HCT116 (cell line): ENCODE data around the gene ZNF431. TPM values are rescaled to one million over a fixed set of nuclear protein-coding genes. Genes with fewer than 3 reads are reported as not detected.

Source experiments
- ATAC-seq: fragments of 200-7000 bp; cut with Tn5 transposase; 2 replicates; pipeline ENCODE4 v1.9.1; 2020; ENCODE audit warnings: mild to moderate bottlenecking, moderate library complexity
- BruUV-seq: library from RNA; stranded (reverse); fragments of 400-500 nt; replicated peaks from 2 replicates; lab custom pipeline; 2021; lab: Mats Ljungman, UMichigan
- CTCF ChIA-PET: fragments of 300-600 bp; sonication (Branson Sonifier 250); formaldehyde crosslinking; loops from one replicate; lab custom pipeline; 2021; ENCODE audit warnings: antibody characterized with exemption; lab: Charles Lee
- POLR2A ChIA-PET: fragments of 300-600, 350-600 bp; sonication (Branson Sonifier 250); formaldehyde crosslinking; loops from one replicate; lab custom pipeline; 2021; ENCODE audit warnings: antibody characterized with exemption; lab: Charles Lee
- RAD21 ChIA-PET, 2 experiments: fragments of 300-600 bp; sonication (Branson Sonifier 250); formaldehyde crosslinking; loops; one replicate each; lab custom pipeline; 2023; ENCODE audit warnings: low total read pairs in 2 of 2; ENCODE audit not compliant: uncharacterized antibody in 2 of 2, unreplicated experiment in 2 of 2, low non-redundant PET in 1 of 2; lab: Charles Lee
- DNase-seq: peaks from one replicate; pipeline ENCODE4 v3.0.0-alpha.2; 2010; ENCODE audit warnings: low read depth, low spot score
- H2AFZ ChIP-seq: fragments of 200-600 bp; shearing (Covaris generic), sonication (generic); 2 replicates; pipeline ENCODE4 v1.6.1; 2017; ENCODE audit warnings: low read depth, mixed run types, mixed read lengths, antibody characterized with exemption, low read length; ENCODE audit not compliant: poor library complexity, severe bottlenecking
- H3K27ac ChIP-seq: 2 replicates; pipeline ENCODE4 v1.5.1; 2012; ENCODE audit warnings: low read depth, low read length
- H3K27me3 ChIP-seq: fragments of 200-600 bp; sonication (generic); 2 replicates; pipeline ENCODE4 v1.6.1; 2016; ENCODE audit warnings: mixed run types, low read length, mixed read lengths; ENCODE audit not compliant: insufficient read depth
- H3K36me3 ChIP-seq, 2 experiments: fragments of 200-500 bp in 1 of 2; fragments of 200-600 bp in 1 of 2; sonication (Bioruptor generic) in 1 of 2; sonication (generic) in 1 of 2; 2 replicates each; pipeline versions ENCODE4 v1.5.1 to v1.6.1; 2014 to 2016; ENCODE audit warnings: low read length in 2 of 2, inconsistent platforms in 1 of 2, mixed read lengths in 1 of 2, mixed run types in 1 of 2; ENCODE audit not compliant: insufficient read depth in 2 of 2, control insufficient read depth in 1 of 2
- H3K4me1 ChIP-seq, 2 experiments: fragments of 200-600 bp in 1 of 2; sonication (generic) in 1 of 2; 2 replicates each; pipeline versions ENCODE4 v1.5.1 to v1.6.1; 2012 to 2017; ENCODE audit warnings: low read length in 2 of 2, inconsistent platforms in 1 of 2, mild to moderate bottlenecking in 1 of 2, mixed read lengths in 1 of 2, mixed run types in 1 of 2, moderate library complexity in 1 of 2; ENCODE audit not compliant: insufficient read depth in 2 of 2, control insufficient read depth in 1 of 2
- H3K4me2 ChIP-seq: fragments of 200-600 bp; sonication (generic); 2 replicates; pipeline ENCODE4 v1.6.1; 2017; ENCODE audit warnings: mixed run types, low read length, mixed read lengths
- H3K4me3 ChIP-seq, 2 experiments: fragments of 200-600 bp in 1 of 2; sonication (generic) in 1 of 2; replicated peaks in 1 of 2; 2 replicates each; pipeline ENCODE4 v1.5.1; 2011 to 2016; ENCODE audit warnings: low read length in 2 of 2, control low read depth in 1 of 2, low read depth in 1 of 2, mild to moderate bottlenecking in 1 of 2, mixed read lengths in 1 of 2, mixed run types in 1 of 2
- H3K79me2 ChIP-seq: fragments of 200-600 bp; sonication (generic); 2 replicates; pipeline ENCODE4 v1.6.1; 2017; ENCODE audit warnings: mild to moderate bottlenecking, mixed run types, low read length, moderate library complexity, mixed read lengths; ENCODE audit not compliant: insufficient read depth
- H3K9ac ChIP-seq: fragments of 200-600 bp; sonication (generic); 2 replicates; pipeline ENCODE4 v1.6.1; 2016; ENCODE audit warnings: low read length, mixed read lengths
- H3K9me2 ChIP-seq: fragments of 200-600 bp; sonication (generic), shearing (Covaris generic); 2 replicates; pipeline ENCODE4 v1.6.1; 2017; ENCODE audit warnings: mixed run types, mild to moderate bottlenecking, moderate library complexity; ENCODE audit not compliant: insufficient read depth
- H3K9me3 ChIP-seq, 2 experiments: fragments of 200-500 bp in 1 of 2; fragments of 200-600 bp in 1 of 2; sonication (Bioruptor generic) in 1 of 2; sonication (generic) in 1 of 2; 2 replicates each; pipeline ENCODE4 v1.6.1; 2014 to 2017; ENCODE audit warnings: low read length in 2 of 2, mixed read lengths in 2 of 2, inconsistent platforms in 1 of 2, low read depth in 1 of 2, mild to moderate bottlenecking in 1 of 2, mixed run types in 1 of 2, moderate library complexity in 1 of 2; ENCODE audit not compliant: control insufficient read depth in 1 of 2, insufficient read depth in 1 of 2
- H4K20me1 ChIP-seq: fragments of 200-600 bp; sonication (generic), shearing (Covaris generic); 2 replicates; pipeline ENCODE4 v1.6.1; 2017; ENCODE audit warnings: mixed run types, mild to moderate bottlenecking, moderate library complexity; ENCODE audit not compliant: insufficient read depth
- CTCF ChIP-seq, 3 experiments: fragments of 200-600 bp in 1 of 3; sonication (generic) in 1 of 3; IDR thresholded peaks in 2 of 3; conservative IDR thresholded peaks in 1 of 3; 2 replicates each; pipeline ENCODE4 v1.5.1; 2012 to 2017; ENCODE audit warnings: low read depth in 2 of 3, low read length in 2 of 3, antibody characterized with exemption in 1 of 3, borderline replicate concordance in 1 of 3, control low read depth in 1 of 3, mild to moderate bottlenecking in 1 of 3, mixed read lengths in 1 of 3, mixed run types in 1 of 3, moderate library complexity in 1 of 3; ENCODE audit not compliant: insufficient read depth in 1 of 3
- ELF1 ChIP-seq: IDR thresholded peaks from 2 replicates; pipeline ENCODE4 v1.6.1; 2012; ENCODE audit warnings: low read depth, borderline replicate concordance
- EZH2phosphoT487 ChIP-seq: fragments of 200-600 bp; IDR thresholded peaks from 2 replicates; pipeline ENCODE4 v1.6.1; 2018; ENCODE audit warnings: antibody characterized with exemption, borderline replicate concordance
- JUND ChIP-seq: IDR thresholded peaks from 2 replicates; pipeline ENCODE4 v1.6.1; 2012
- RAD21 ChIP-seq: IDR thresholded peaks from 2 replicates; pipeline ENCODE4 v1.6.1; 2012; ENCODE audit warnings: low read depth, mild to moderate bottlenecking
- TCF7L2 ChIP-seq: IDR thresholded peaks from 2 replicates; pipeline ENCODE4 v1.7.0; 2011; ENCODE audit warnings: borderline replicate concordance, inconsistent platforms; ENCODE audit not compliant: insufficient read depth, insufficient read length; ENCODE audit errors: extremely low read depth
- ZFX ChIP-seq: fragments of 450-650 bp; IDR thresholded peaks from 2 replicates; pipeline ENCODE4 v1.6.1; 2017
- intact Hi-C: fragments of 100-400 bp; cut with micrococcal nuclease; formaldehyde crosslinking; loops from 2 replicates; pipeline ENCODE4 v1.10.0; 2022
- total RNA-seq: library from RNA; stranded (reverse); gene quantifications from one replicate; pipeline ENCODE4 v1.2.1, GENCODE V29; 2021; ENCODE audit not compliant: unreplicated experiment
- TF ChIP-seq, protein P1 (sequence below): IDR thresholded peaks from 2 replicates; pipeline ENCODE4 v1.6.1; 2012

The ZNF431 gene
- total RNA-seq, 1 experiment from 2014 or later = 9.2 TPM

- Histone ChIP-seq H3K9me2 (no peaks in the 10 kb centered on the region), H3K4me1 (no peaks in the 10 kb centered on the region), H3K4me2 (no peak overlapping the region), H3K27me3 (no peaks in the 10 kb centered on the region), H3K79me2 (no peaks in the 10 kb centered on the region), H3K4me3 (no peak overlapping the region), H3K36me3 (no peaks in the 10 kb centered on the region), H3K9ac (no peak overlapping the region), H4K20me1 (no peaks in the 10 kb centered on the region), H3K9me3 (no peaks in the 10 kb centered on the region), H3K27ac (no peak overlapping the region), H2AFZ (no peak overlapping the region)
- DNase-seq (peak; percentile 32), ATAC-seq (peak; percentile 74)
- no peak for TF ChIP-seq ZFX
- no peak for TF ChIP-seq TCF7L2
- TF ChIP-seq RAD21 = peak; percentile 58
- TF ChIP-seq EZH2phosphoT487 = no peak
- TF ChIP-seq JUND = no peak
- TF ChIP-seq CTCF (IDR thresholded peaks at IDR 0.05 in 2 of 3, conservative IDR thresholded peaks at IDR 0.05 in 1 of 3; ENCODE audit: borderline replicate concordance in 1 of 3, insufficient read depth in 1 of 3, low read depth in 2 of 3, low read length in 2 of 3) = peak; percentile 18 to 82 (median 78); a peak in 4 of 6 replicates
- TF ChIP-seq, protein P1, sequence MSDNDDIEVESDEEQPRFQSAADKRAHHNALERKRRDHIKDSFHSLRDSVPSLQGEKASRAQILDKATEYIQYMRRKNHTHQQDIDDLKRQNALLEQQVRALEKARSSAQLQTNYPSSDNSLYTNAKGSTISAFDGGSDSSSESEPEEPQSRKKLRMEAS = no peak
- TF ChIP-seq ELF1 = no peak
- CTCF ChIA-PET = interaction anchor here (0.6 kb wide), 1 partner anchor 151 kb away, joined by 3 read pairs; no protein-coding TSS in a partner anchor
- POLR2A ChIA-PET = no interaction called here
- intact Hi-C loops = loop anchor here (2.0 to 10.0 kb wide), 2 partner anchors 280 to 682 kb away; no protein-coding TSS in a partner anchor
- RAD21 ChIA-PET = no interaction called here
- no TSS peak for BruUV-seq
Observed at GRCh38 chr19:21202865-21203494, 61.1 kb downstream of the ZNF431 start.
